ENCODE data around the gene PBLD. TPM values are rescaled to one million over a fixed set of nuclear protein-coding genes. Genes with fewer than 3 reads are reported as not detected.
"Not testable (repeated sequence)": the region's sequence is repeated elsewhere in the genome, so short reads cannot be mapped to it uniquely, and the experiment has no call there.

Gene PBLD
- total RNA-seq, 1 donor from 2014 or later, result 8.6 TPM

GRCh38 chr10:68315582-68315981, 17.1 kb downstream of the PBLD start:
- no peaks in the 10 kb centered on the region for H3K4me1 Mint-ChIP-seq (ENCODE audit: unreplicated experiment)
- no peak for DNase-seq (ENCODE audit: extremely low spot score, unreplicated experiment)
- H3K9me3 Mint-ChIP-seq (ENCODE audit: unreplicated experiment), result peaks cover 13% of the 10 kb centered on the region
- H3K4me3 Mint-ChIP-seq (ENCODE audit: unreplicated experiment), result no peak overlapping the region
- H3K36me3 Mint-ChIP-seq (ENCODE audit: unreplicated experiment), result peaks cover 5% of the 10 kb centered on the region
- TF ChIP-seq CTCF (IDR thresholded peaks at IDR 0.05), result no peak
- no peak overlapping the region for H3K27ac Mint-ChIP-seq (ENCODE audit: unreplicated experiment)
- H3K27me3 Mint-ChIP-seq (ENCODE audit: unreplicated experiment), result no peaks in the 10 kb centered on the region

- peaks cover 13% of the 10 kb centered on the region for H3K9me3 Mint-ChIP-seq (ENCODE audit: unreplicated experiment)
- not testable (repeated sequence) for H3K27me3 Mint-ChIP-seq (ENCODE audit: unreplicated experiment); DNase-seq (ENCODE audit: extremely low spot score, unreplicated experiment); H3K4me3 Mint-ChIP-seq (ENCODE audit: unreplicated experiment); H3K27ac Mint-ChIP-seq (ENCODE audit: unreplicated experiment); H3K36me3 Mint-ChIP-seq (ENCODE audit: unreplicated experiment); H3K4me1 Mint-ChIP-seq (ENCODE audit: unreplicated experiment)
These were observed 17.8 kb downstream of the PBLD start for GRCh38 chr10:68314930-68315329.

GRCh38 chr10:68310531-68310930, 22.2 kb downstream of the PBLD start:
- no peak for DNase-seq (ENCODE audit: extremely low spot score, unreplicated experiment)
- Mint-ChIP-seq H3K27me3 (ENCODE audit: unreplicated experiment) (no peaks in the 10 kb centered on the region), H3K9me3 (ENCODE audit: unreplicated experiment) (peaks cover under 1% of the 10 kb centered on the region), H3K36me3 (ENCODE audit: unreplicated experiment) (peaks cover 2% of the 10 kb centered on the region), H3K4me1 (ENCODE audit: unreplicated experiment) (peaks cover 4% of the 10 kb centered on the region), H3K4me3 (ENCODE audit: unreplicated experiment) (no peak overlapping the region), H3K27ac (ENCODE audit: unreplicated experiment) (no peak overlapping the region)
- TF ChIP-seq CTCF (IDR thresholded peaks at IDR 0.05), result no peak

- H3K9me3 Mint-ChIP-seq (ENCODE audit: unreplicated experiment), result no peaks in the 10 kb centered on the region
- DNase-seq (ENCODE audit: extremely low spot score, unreplicated experiment), result no peak
- no peaks in the 10 kb centered on the region for H3K27me3 Mint-ChIP-seq (ENCODE audit: unreplicated experiment)
- no peaks in the 10 kb centered on the region for H3K36me3 Mint-ChIP-seq (ENCODE audit: unreplicated experiment)
- H3K4me1 Mint-ChIP-seq (ENCODE audit: unreplicated experiment), result peaks cover 10% of the 10 kb centered on the region
- no peak overlapping the region for H3K27ac Mint-ChIP-seq (ENCODE audit: unreplicated experiment)
- H3K4me3 Mint-ChIP-seq (ENCODE audit: unreplicated experiment), result no peak overlapping the region
- TF ChIP-seq CTCF (IDR thresholded peaks at IDR 0.05), result no peak
These were observed 26.9 kb downstream of the PBLD start for GRCh38 chr10:68305854-68306253.

GRCh38 chr10:68303849-68304412, 28.8 kb downstream of the PBLD start:
- H3K4me3 Mint-ChIP-seq (ENCODE audit: unreplicated experiment), result no peak overlapping the region
- no peak overlapping the region for H3K27ac Mint-ChIP-seq (ENCODE audit: unreplicated experiment)
- H3K4me1 Mint-ChIP-seq (ENCODE audit: unreplicated experiment), result peaks cover 10% of the 10 kb centered on the region
- H3K9me3 Mint-ChIP-seq (ENCODE audit: unreplicated experiment), result no peaks in the 10 kb centered on the region
- no peaks in the 10 kb centered on the region for H3K27me3 Mint-ChIP-seq (ENCODE audit: unreplicated experiment)
- no peaks in the 10 kb centered on the region for H3K36me3 Mint-ChIP-seq (ENCODE audit: unreplicated experiment)
- TF ChIP-seq CTCF (IDR thresholded peaks at IDR 0.05), result no peak
- DNase-seq (ENCODE audit: extremely low spot score, unreplicated experiment), result no peak

- Mint-ChIP-seq H3K9me3 (ENCODE audit: unreplicated experiment) (no peaks in the 10 kb centered on the region), H3K4me1 (ENCODE audit: unreplicated experiment) (peaks cover 10% of the 10 kb centered on the region), H3K27ac (ENCODE audit: unreplicated experiment) (no peak overlapping the region), H3K4me3 (ENCODE audit: unreplicated experiment) (no peak overlapping the region), H3K27me3 (ENCODE audit: unreplicated experiment) (no peaks in the 10 kb centered on the region), H3K36me3 (ENCODE audit: unreplicated experiment) (no peaks in the 10 kb centered on the region)
- DNase-seq (ENCODE audit: extremely low spot score, unreplicated experiment), result peak; percentile 25
- no peak for TF ChIP-seq CTCF (IDR thresholded peaks at IDR 0.05)
These were observed 29.9 kb downstream of the PBLD start for GRCh38 chr10:68302871-68303270.

Data from osteocyte (in vitro differentiated cells).